GM13976 (cell line): ENCODE results near the gene SLC45A2.
"Not testable (repeated sequence)": the region's sequence is repeated elsewhere in the genome, so short reads cannot be mapped to it uniquely, and the experiment has no call there.

Experiments
- DNase-seq: peaks from one replicate; pipeline ENCODE4 v3.0.0; 2012; ENCODE audit warnings: low spot score
- CTCF ChIP-seq: IDR thresholded peaks from 2 replicates; pipeline ENCODE4 v1.5.1; 2012; ENCODE audit warnings: borderline replicate concordance, mild to moderate bottlenecking; ENCODE audit not compliant: insufficient read depth; ENCODE audit errors: extremely low read depth, missing control alignments, control extremely low read depth
- in situ Hi-C: fragments of 300-500 bp; cut with MboI; formaldehyde crosslinking; loops from one replicate; pipeline ENCODE4 v1.12.0; 2022; ENCODE audit warnings: low sequenced_read_pairs, mixed read lengths, inconsistent platforms; ENCODE audit not compliant: unreplicated experiment

The SLC45A2 gene

GRCh38 chr5:33984671-33985124, at the start of gene SLC45A2:
Gene SLC45A2, minus strand, starts transcription at chr5:33984693. Its CDS starts 110 bp downstream, at chr5:33984583.
- in situ Hi-C loops, result no loop called here
- no peak for DNase-seq
- TF ChIP-seq CTCF, result no peak

GRCh38 chr5:34031966-34032365, 47.5 kb upstream of the SLC45A2 start:
- no peak for DNase-seq
- no peak for TF ChIP-seq CTCF
- in situ Hi-C loops, result no loop called here

- in situ Hi-C loops, result no loop called here
- no peak for DNase-seq
- no peak for TF ChIP-seq CTCF
Measured at GRCh38 chr5:34031117-34031516, 46.6 kb upstream of the SLC45A2 start.

- DNase-seq, in situ Hi-C loops: not testable (repeated sequence)
Measured at GRCh38 chr5:34030585-34030984, 46.1 kb upstream of the SLC45A2 start.

GRCh38 chr5:34030048-34030447, 45.6 kb upstream of the SLC45A2 start:
- DNase-seq, result no peak
- in situ Hi-C loops, result no loop called here
- no peak for TF ChIP-seq CTCF

GRCh38 chr5:34028349-34028748, 43.9 kb upstream of the SLC45A2 start:
- in situ Hi-C loops, result no loop called here
- no peak for TF ChIP-seq CTCF
- DNase-seq, result no peak

- DNase-seq, result no peak
- TF ChIP-seq CTCF, result no peak
- in situ Hi-C loops, result no loop called here
Measured at GRCh38 chr5:34026089-34026761, 41.7 kb upstream of the SLC45A2 start.
